ENCODE results near the gene BCL11A. TPM values are rescaled to one million over a fixed set of nuclear protein-coding genes. Genes with fewer than 3 reads are reported as not detected.
"Not testable (repeated sequence)": the region's sequence is repeated elsewhere in the genome, so short reads cannot be mapped to it uniquely, and the experiment has no call there.

The BCL11A gene
- total RNA-seq, 1 donor, result 11.2 TPM

- Histone ChIP-seq H3K4me3 (ENCODE audit: low read length) (no peak overlapping the region), H3K4me1 (ENCODE audit: insufficient read depth, low read length) (no peaks in the 10 kb centered on the region), H3K9me3 (ENCODE audit: low read depth, low read length) (no peaks in the 10 kb centered on the region), H3K27me3 (ENCODE audit: insufficient read depth, low read length) (no peaks in the 10 kb centered on the region)
Observed at GRCh38 chr2:60429681-60430080, 123.8 kb downstream of the BCL11A start.

GRCh38 chr2:60426880-60427279 is 126.6 kb downstream of the BCL11A start:
- no peaks in the 10 kb centered on the region for H3K27me3 ChIP-seq (ENCODE audit: insufficient read depth, low read length)

GRCh38 chr2:60426341-60426740 is 127.1 kb downstream of the BCL11A start:
- no peak overlapping the region for H3K4me3 ChIP-seq (ENCODE audit: low read length)

More at GRCh38 chr2:60426880-60427279, 126.6 kb downstream of the BCL11A start:
- Histone ChIP-seq H3K9me3 (ENCODE audit: low read depth, low read length) (no peaks in the 10 kb centered on the region), H3K4me1 (ENCODE audit: insufficient read depth, low read length) (peaks cover 8% of the 10 kb centered on the region), H3K4me3 (ENCODE audit: low read length) (no peak overlapping the region)

GRCh38 chr2:60424233-60424632 is 129.2 kb downstream of the BCL11A start:
- no peaks in the 10 kb centered on the region for H3K9me3 ChIP-seq (ENCODE audit: low read depth, low read length)
- no peak overlapping the region for H3K4me3 ChIP-seq (ENCODE audit: low read length)
- H3K27me3 ChIP-seq (ENCODE audit: insufficient read depth, low read length), result no peaks in the 10 kb centered on the region
- peaks cover 8% of the 10 kb centered on the region for H3K4me1 ChIP-seq (ENCODE audit: insufficient read depth, low read length)

More at GRCh38 chr2:60426341-60426740, 127.1 kb downstream of the BCL11A start:
- H3K9me3 ChIP-seq (ENCODE audit: low read depth, low read length), result no peaks in the 10 kb centered on the region
- no peaks in the 10 kb centered on the region for H3K27me3 ChIP-seq (ENCODE audit: insufficient read depth, low read length)
- peaks cover 8% of the 10 kb centered on the region for H3K4me1 ChIP-seq (ENCODE audit: insufficient read depth, low read length)

GRCh38 chr2:60423505-60423904 is 129.9 kb downstream of the BCL11A start:
- peaks cover 8% of the 10 kb centered on the region for H3K4me1 ChIP-seq (ENCODE audit: insufficient read depth, low read length)
- no peaks in the 10 kb centered on the region for H3K9me3 ChIP-seq (ENCODE audit: low read depth, low read length)
- no peaks in the 10 kb centered on the region for H3K27me3 ChIP-seq (ENCODE audit: insufficient read depth, low read length)
- no peak overlapping the region for H3K4me3 ChIP-seq (ENCODE audit: low read length)

GRCh38 chr2:60422826-60423483 is 130.5 kb downstream of the BCL11A start:
- H3K27me3 ChIP-seq (ENCODE audit: insufficient read depth, low read length), result no peaks in the 10 kb centered on the region
- H3K9me3 ChIP-seq (ENCODE audit: low read depth, low read length), result no peaks in the 10 kb centered on the region
- H3K4me1 ChIP-seq (ENCODE audit: insufficient read depth, low read length), result peaks cover 8% of the 10 kb centered on the region
- no peak overlapping the region for H3K4me3 ChIP-seq (ENCODE audit: low read length)

- H3K4me3 ChIP-seq (ENCODE audit: low read length); H3K27me3 ChIP-seq (ENCODE audit: insufficient read depth, low read length); H3K9me3 ChIP-seq (ENCODE audit: low read depth, low read length): not testable (repeated sequence)
Observed at GRCh38 chr2:60417210-60417609, 136.2 kb downstream of the BCL11A start.

GRCh38 chr2:60416221-60417008 is 137.0 kb downstream of the BCL11A start:
- Histone ChIP-seq H3K4me3 (ENCODE audit: low read length) (no peak overlapping the region), H3K27me3 (ENCODE audit: insufficient read depth, low read length) (no peaks in the 10 kb centered on the region), H3K4me1 (ENCODE audit: insufficient read depth, low read length) (peaks cover 41% of the 10 kb centered on the region), H3K9me3 (ENCODE audit: low read depth, low read length) (no peaks in the 10 kb centered on the region)

More at GRCh38 chr2:60417210-60417609, 136.2 kb downstream of the BCL11A start:
- peaks cover 33% of the 10 kb centered on the region for H3K4me1 ChIP-seq (ENCODE audit: insufficient read depth, low read length)

GRCh38 chr2:60415814-60416213 is 137.6 kb downstream of the BCL11A start:
- Histone ChIP-seq H3K27me3 (ENCODE audit: insufficient read depth, low read length) (no peaks in the 10 kb centered on the region), H3K9me3 (ENCODE audit: low read depth, low read length) (no peaks in the 10 kb centered on the region), H3K4me1 (ENCODE audit: insufficient read depth, low read length) (peaks cover 47% of the 10 kb centered on the region), H3K4me3 (ENCODE audit: low read length) (no peak overlapping the region)

GRCh38 chr2:60414495-60415138 is 138.8 kb downstream of the BCL11A start:
- Histone ChIP-seq H3K27me3 (ENCODE audit: insufficient read depth, low read length) (no peaks in the 10 kb centered on the region), H3K4me3 (ENCODE audit: low read length) (no peak overlapping the region), H3K4me1 (ENCODE audit: insufficient read depth, low read length) (peaks cover 52% of the 10 kb centered on the region), H3K9me3 (ENCODE audit: low read depth, low read length) (no peaks in the 10 kb centered on the region)

GRCh38 chr2:60413814-60414168 is 139.7 kb downstream of the BCL11A start:
- no peaks in the 10 kb centered on the region for H3K27me3 ChIP-seq (ENCODE audit: insufficient read depth, low read length)
- H3K4me3 ChIP-seq (ENCODE audit: low read length), result no peak overlapping the region
- H3K9me3 ChIP-seq (ENCODE audit: low read depth, low read length), result no peaks in the 10 kb centered on the region
- peaks cover 52% of the 10 kb centered on the region for H3K4me1 ChIP-seq (ENCODE audit: insufficient read depth, low read length)

- H3K9me3 ChIP-seq (ENCODE audit: low read depth, low read length), result no peaks in the 10 kb centered on the region
- H3K4me3 ChIP-seq (ENCODE audit: low read length), result no peak overlapping the region
- no peaks in the 10 kb centered on the region for H3K27me3 ChIP-seq (ENCODE audit: insufficient read depth, low read length)
- H3K4me1 ChIP-seq (ENCODE audit: insufficient read depth, low read length), result peaks cover 52% of the 10 kb centered on the region
Observed at GRCh38 chr2:60413069-60413813, 140.2 kb downstream of the BCL11A start.

- Histone ChIP-seq H3K4me3 (ENCODE audit: low read length) (no peak overlapping the region), H3K4me1 (ENCODE audit: insufficient read depth, low read length) (peaks cover 52% of the 10 kb centered on the region), H3K9me3 (ENCODE audit: low read depth, low read length) (no peaks in the 10 kb centered on the region), H3K27me3 (ENCODE audit: insufficient read depth, low read length) (no peaks in the 10 kb centered on the region)
Observed at GRCh38 chr2:60412620-60413019, 140.8 kb downstream of the BCL11A start.

GRCh38 chr2:60412027-60412426 is 141.4 kb downstream of the BCL11A start:
- no peaks in the 10 kb centered on the region for H3K9me3 ChIP-seq (ENCODE audit: low read depth, low read length)
- H3K4me3 ChIP-seq (ENCODE audit: low read length), result no peak overlapping the region
- peaks cover 52% of the 10 kb centered on the region for H3K4me1 ChIP-seq (ENCODE audit: insufficient read depth, low read length)
- H3K27me3 ChIP-seq (ENCODE audit: insufficient read depth, low read length), result no peaks in the 10 kb centered on the region

- Histone ChIP-seq H3K4me1 (ENCODE audit: insufficient read depth, low read length) (peaks cover 46% of the 10 kb centered on the region), H3K4me3 (ENCODE audit: low read length) (no peak overlapping the region)
Observed at GRCh38 chr2:60411295-60411694, 142.2 kb downstream of the BCL11A start.

More at GRCh38 chr2:60411295-60411694, 142.2 kb downstream of the BCL11A start:
- H3K27me3 ChIP-seq (ENCODE audit: insufficient read depth, low read length), result no peaks in the 10 kb centered on the region
- no peaks in the 10 kb centered on the region for H3K9me3 ChIP-seq (ENCODE audit: low read depth, low read length)

Measured in mononuclear cell (primary cell).